WTC11 (cell line): Measurements from ENCODE around the gene TINAG. TPM values are rescaled to one million over a fixed set of nuclear protein-coding genes. Genes with fewer than 3 reads are reported as not detected.
A peak's percentile ranks its signal among the peaks of the same experiment; 100 is the strongest.

Experiments used
- ATAC-seq: fragments of 200-7000 bp; cut with Tn5 transposase; 2 replicates; pipeline ENCODE4 v1.10.0; 2021; ENCODE audit warnings: mild to moderate bottlenecking, moderate library complexity
- CTCF ChIA-PET: fragments of 300-600 bp; sonication (Branson Sonifier 250); formaldehyde crosslinking; loops from one replicate; lab custom pipeline; 2021; ENCODE audit warnings: antibody characterized with exemption; lab: Charles Lee
- POLR2A ChIA-PET: fragments of 350-600 bp; sonication (Branson Sonifier 250); formaldehyde crosslinking; loops from one replicate; lab custom pipeline; 2021; ENCODE audit warnings: antibody characterized with exemption; lab: Charles Lee
- DNase-seq: peaks from one replicate; pipeline ENCODE4 v3.0.0; 2021; ENCODE audit warnings: low spot score
- H3K27ac Mint-ChIP-seq: 2 replicates; pipeline ENCODE4 v1.8.0; 2021; ENCODE audit warnings: mixed read lengths
- H3K27me3 Mint-ChIP-seq: 2 replicates; pipeline ENCODE4 v1.8.0; 2021; ENCODE audit warnings: low read depth, mild to moderate bottlenecking, moderate library complexity, mixed read lengths
- H3K36me3 Mint-ChIP-seq: 2 replicates; pipeline ENCODE4 v1.8.0; 2021; ENCODE audit warnings: mixed read lengths
- H3K4me1 Mint-ChIP-seq: 2 replicates; pipeline ENCODE4 v1.8.0; 2022; ENCODE audit warnings: mixed read lengths
- H3K4me3 Mint-ChIP-seq: 2 replicates; pipeline ENCODE4 v1.8.0; 2021; ENCODE audit warnings: mild to moderate bottlenecking, moderate library complexity, mixed read lengths
- H3K9me3 Mint-ChIP-seq: 2 replicates; pipeline ENCODE4 v1.8.0; 2021; ENCODE audit warnings: mixed read lengths
- ATF1 ChIP-seq: sonication (generic); formaldehyde crosslinking; IDR thresholded peaks from 2 replicates; pipeline ENCODE4 v1.8.1; 2023; ENCODE audit warnings: mild to moderate bottlenecking, moderate library complexity, missing genetic modification reagents
- ELF4 ChIP-seq: sonication (generic); formaldehyde crosslinking; IDR thresholded peaks from 2 replicates; pipeline ENCODE4 v1.8.1; 2022; ENCODE audit warnings: low read depth, mild to moderate bottlenecking, moderate library complexity, missing genetic modification reagents
- FOXK1 ChIP-seq: sonication (generic); formaldehyde crosslinking; IDR thresholded peaks from 2 replicates; pipeline ENCODE4 v1.8.0; 2022; ENCODE audit warnings: mild to moderate bottlenecking, moderate library complexity, missing genetic modification reagents
- FOXP1 ChIP-seq: sonication (generic); formaldehyde crosslinking; IDR thresholded peaks from 2 replicates; pipeline ENCODE4 v1.8.0; 2022; ENCODE audit warnings: missing genetic modification reagents, mild to moderate bottlenecking, moderate library complexity, borderline replicate concordance
- HMGA2 ChIP-seq: fragments of 250-450 bp; sonication (Bioruptor Pico); IDR thresholded peaks from 2 replicates; pipeline ENCODE4 v1.4.0; 2021; ENCODE audit warnings: mild to moderate bottlenecking, moderate library complexity
- JAZF1 ChIP-seq: fragments of 250-450 bp; sonication (Bioruptor Pico); IDR thresholded peaks from 2 replicates; pipeline ENCODE4 v1.9.0; 2021; ENCODE audit warnings: moderate library complexity, mild to moderate bottlenecking, inconsistent platforms
- MYBL2 ChIP-seq: sonication (generic); formaldehyde crosslinking; IDR thresholded peaks from 2 replicates; pipeline ENCODE4 v1.8.1; 2023; ENCODE audit warnings: mild to moderate bottlenecking, moderate library complexity, missing genetic modification reagents
- NFE2L1 ChIP-seq: sonication (generic); formaldehyde crosslinking; IDR thresholded peaks from 2 replicates; pipeline ENCODE4 v1.8.1; 2023; ENCODE audit warnings: missing genetic modification reagents
- OVOL2 ChIP-seq: fragments of 250-450 bp; sonication (Bioruptor Pico); IDR thresholded peaks from 2 replicates; pipeline ENCODE4 v1.9.0; 2021; ENCODE audit warnings: mild to moderate bottlenecking, borderline replicate concordance
- SMAD3 ChIP-seq: sonication (generic); formaldehyde crosslinking; IDR thresholded peaks from 2 replicates; pipeline ENCODE4 v1.8.0; 2022; ENCODE audit warnings: missing genetic modification reagents, mild to moderate bottlenecking, borderline replicate concordance
- TEAD4 ChIP-seq: sonication (generic); formaldehyde crosslinking; IDR thresholded peaks from 2 replicates; pipeline ENCODE4 v1.8.0; 2022; ENCODE audit warnings: mild to moderate bottlenecking, missing genetic modification reagents
- ZNF396 ChIP-seq: fragments of 250-450 bp; sonication (Bioruptor Pico); IDR thresholded peaks from 2 replicates; pipeline ENCODE4 v1.8.0; 2021; ENCODE audit warnings: mild to moderate bottlenecking, moderate library complexity, borderline replicate concordance
- ZNF671 ChIP-seq: fragments of 250-450 bp; sonication (Bioruptor Pico); IDR thresholded peaks from 2 replicates; pipeline ENCODE4 v1.8.0; 2021; ENCODE audit warnings: mild to moderate bottlenecking
- total RNA-seq: library from RNA; stranded (reverse); gene quantifications from 3 replicates; pipeline ENCODE4 v1.2.3, GENCODE V29; 2021
- TF ChIP-seq, protein P1 (sequence below): fragments of 250-450 bp; sonication (Bioruptor Pico); IDR thresholded peaks from 2 replicates; pipeline ENCODE4 v1.9.0; 2021; ENCODE audit warnings: mild to moderate bottlenecking, borderline replicate concordance
- TF ChIP-seq, protein P2 (sequence below): sonication (generic); formaldehyde crosslinking; IDR thresholded peaks from 2 replicates; pipeline ENCODE4 v1.8.1; 2022; ENCODE audit warnings: low read depth, mild to moderate bottlenecking, moderate library complexity, missing genetic modification reagents, borderline replicate concordance
- TF ChIP-seq, protein P3 (sequence below): sonication (generic); formaldehyde crosslinking; IDR thresholded peaks from 2 replicates; pipeline ENCODE4 v1.8.1; 2022; ENCODE audit warnings: missing genetic modification reagents, borderline replicate concordance
- TF ChIP-seq, protein P4 (sequence below): sonication (generic); formaldehyde crosslinking; IDR thresholded peaks from 2 replicates; pipeline ENCODE4 v1.8.0; 2022; ENCODE audit warnings: mild to moderate bottlenecking, missing genetic modification reagents
- TF ChIP-seq, protein P5 (sequence below): sonication (generic); formaldehyde crosslinking; IDR thresholded peaks from 2 replicates; pipeline ENCODE4 v1.8.1; 2023; ENCODE audit warnings: mild to moderate bottlenecking, missing genetic modification reagents
- TF ChIP-seq, protein P6 (sequence below): fragments of 250-450 bp; sonication (Bioruptor Pico); IDR thresholded peaks from 2 replicates; pipeline ENCODE4 v2.1.2; 2022; ENCODE audit warnings: mild to moderate bottlenecking, moderate library complexity

Gene TINAG
- total RNA-seq, 1 experiment from 2014 or later, result not detected

DNA sequence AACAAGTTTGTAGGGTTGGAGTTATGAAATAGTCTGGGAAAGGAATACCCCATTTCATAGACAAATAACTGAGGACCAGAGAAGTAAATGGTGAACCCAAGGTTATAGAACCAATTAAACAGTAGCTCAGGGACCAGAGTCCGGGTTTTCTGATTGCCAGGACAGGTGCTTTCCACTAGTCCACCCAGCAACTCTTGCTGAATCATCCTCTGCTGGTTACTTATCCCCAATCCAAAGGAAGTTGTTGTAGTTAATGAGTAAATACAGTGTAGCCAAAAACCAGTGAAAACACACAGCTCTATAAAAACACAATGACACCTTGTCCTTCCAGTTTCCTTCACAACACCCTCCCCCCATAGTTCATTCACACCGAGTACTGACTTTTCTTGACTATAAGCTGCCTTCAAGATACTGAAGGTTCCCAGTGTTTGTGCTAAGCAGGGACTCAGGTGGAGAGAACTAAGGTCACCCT, 766 bp upstream of the TINAG start:
- TF ChIP-seq, protein P1, sequence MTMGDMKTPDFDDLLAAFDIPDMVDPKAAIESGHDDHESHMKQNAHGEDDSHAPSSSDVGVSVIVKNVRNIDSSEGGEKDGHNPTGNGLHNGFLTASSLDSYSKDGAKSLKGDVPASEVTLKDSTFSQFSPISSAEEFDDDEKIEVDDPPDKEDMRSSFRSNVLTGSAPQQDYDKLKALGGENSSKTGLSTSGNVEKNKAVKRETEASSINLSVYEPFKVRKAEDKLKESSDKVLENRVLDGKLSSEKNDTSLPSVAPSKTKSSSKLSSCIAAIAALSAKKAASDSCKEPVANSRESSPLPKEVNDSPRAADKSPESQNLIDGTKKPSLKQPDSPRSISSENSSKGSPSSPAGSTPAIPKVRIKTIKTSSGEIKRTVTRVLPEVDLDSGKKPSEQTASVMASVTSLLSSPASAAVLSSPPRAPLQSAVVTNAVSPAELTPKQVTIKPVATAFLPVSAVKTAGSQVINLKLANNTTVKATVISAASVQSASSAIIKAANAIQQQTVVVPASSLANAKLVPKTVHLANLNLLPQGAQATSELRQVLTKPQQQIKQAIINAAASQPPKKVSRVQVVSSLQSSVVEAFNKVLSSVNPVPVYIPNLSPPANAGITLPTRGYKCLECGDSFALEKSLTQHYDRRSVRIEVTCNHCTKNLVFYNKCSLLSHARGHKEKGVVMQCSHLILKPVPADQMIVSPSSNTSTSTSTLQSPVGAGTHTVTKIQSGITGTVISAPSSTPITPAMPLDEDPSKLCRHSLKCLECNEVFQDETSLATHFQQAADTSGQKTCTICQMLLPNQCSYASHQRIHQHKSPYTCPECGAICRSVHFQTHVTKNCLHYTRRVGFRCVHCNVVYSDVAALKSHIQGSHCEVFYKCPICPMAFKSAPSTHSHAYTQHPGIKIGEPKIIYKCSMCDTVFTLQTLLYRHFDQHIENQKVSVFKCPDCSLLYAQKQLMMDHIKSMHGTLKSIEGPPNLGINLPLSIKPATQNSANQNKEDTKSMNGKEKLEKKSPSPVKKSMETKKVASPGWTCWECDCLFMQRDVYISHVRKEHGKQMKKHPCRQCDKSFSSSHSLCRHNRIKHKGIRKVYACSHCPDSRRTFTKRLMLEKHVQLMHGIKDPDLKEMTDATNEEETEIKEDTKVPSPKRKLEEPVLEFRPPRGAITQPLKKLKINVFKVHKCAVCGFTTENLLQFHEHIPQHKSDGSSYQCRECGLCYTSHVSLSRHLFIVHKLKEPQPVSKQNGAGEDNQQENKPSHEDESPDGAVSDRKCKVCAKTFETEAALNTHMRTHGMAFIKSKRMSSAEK (CRISPR knock-in tag), result no peak
- TF ChIP-seq TEAD4 (CRISPR knock-in tag), result no peak
- no peak for TF ChIP-seq FOXK1 (CRISPR knock-in tag)
- TF ChIP-seq HMGA2 (CRISPR knock-in tag), result no peak
- TF ChIP-seq, protein P2, sequence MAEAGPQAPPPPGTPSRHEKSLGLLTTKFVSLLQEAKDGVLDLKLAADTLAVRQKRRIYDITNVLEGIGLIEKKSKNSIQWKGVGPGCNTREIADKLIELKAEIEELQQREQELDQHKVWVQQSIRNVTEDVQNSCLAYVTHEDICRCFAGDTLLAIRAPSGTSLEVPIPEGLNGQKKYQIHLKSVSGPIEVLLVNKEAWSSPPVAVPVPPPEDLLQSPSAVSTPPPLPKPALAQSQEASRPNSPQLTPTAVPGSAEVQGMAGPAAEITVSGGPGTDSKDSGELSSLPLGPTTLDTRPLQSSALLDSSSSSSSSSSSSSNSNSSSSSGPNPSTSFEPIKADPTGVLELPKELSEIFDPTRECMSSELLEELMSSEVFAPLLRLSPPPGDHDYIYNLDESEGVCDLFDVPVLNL, result no peak
- TF ChIP-seq OVOL2 (CRISPR knock-in tag), result no peak
- TF ChIP-seq SMAD3, result no peak
- no peak for TF ChIP-seq ATF1
- no peak for TF ChIP-seq JAZF1 (CRISPR knock-in tag)
- TF ChIP-seq NFE2L1, result no peak
- ChIA-PET POLR2A (no interaction called here), CTCF (no interaction called here)
- H3K27ac Mint-ChIP-seq, result 0 out of 2 replicates have a peak overlapping the region, but pooled peaks have one; percentile 14
- no peaks in the 10 kb centered on the region for H3K36me3 Mint-ChIP-seq
- DNase-seq, result no peak
- no peak overlapping the region for H3K4me3 Mint-ChIP-seq
- no peaks in the 10 kb centered on the region; the same call in 1 of the 2 replicates for H3K27me3 Mint-ChIP-seq
- no peak for ATAC-seq
- H3K4me1 Mint-ChIP-seq, result peaks cover 9% of the 10 kb centered on the region
- peaks cover 6% of the 10 kb centered on the region; the same call in 1 of the 2 replicates for H3K9me3 Mint-ChIP-seq

DNA sequence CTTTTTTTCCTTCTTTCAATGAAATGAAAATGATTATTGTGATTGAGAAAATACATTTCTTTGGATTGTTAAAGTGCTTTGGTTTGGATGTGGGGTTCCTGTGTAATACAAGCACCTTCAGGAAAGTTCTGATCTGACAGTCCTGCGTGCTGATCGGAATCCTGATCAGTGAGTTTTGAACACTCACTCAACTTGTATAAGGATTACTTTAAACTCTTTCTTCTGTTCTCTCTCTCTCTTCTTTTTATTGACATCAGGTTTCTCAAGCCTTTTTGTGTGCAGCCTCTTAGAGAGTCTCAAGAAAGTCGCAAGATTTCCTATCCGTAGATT, 710 bp downstream of the TINAG start:
- Mint-ChIP-seq H3K4me3 (no peak overlapping the region), H3K36me3 (no peaks in the 10 kb centered on the region), H3K9me3 (peaks cover 6% of the 10 kb centered on the region; the same call in 1 of the 2 replicates), H3K4me1 (peaks cover 5% of the 10 kb centered on the region), H3K27ac (no peak overlapping the region), H3K27me3 (no peaks in the 10 kb centered on the region; the same call in 1 of the 2 replicates)
- CTCF ChIA-PET, result no interaction called here
- TF ChIP-seq FOXP1 (CRISPR knock-in tag) (no peak), ELF4 (CRISPR knock-in tag) (no peak)
- POLR2A ChIA-PET, result no interaction called here
- DNase-seq, result no peak
- no peak for ATAC-seq

DNA sequence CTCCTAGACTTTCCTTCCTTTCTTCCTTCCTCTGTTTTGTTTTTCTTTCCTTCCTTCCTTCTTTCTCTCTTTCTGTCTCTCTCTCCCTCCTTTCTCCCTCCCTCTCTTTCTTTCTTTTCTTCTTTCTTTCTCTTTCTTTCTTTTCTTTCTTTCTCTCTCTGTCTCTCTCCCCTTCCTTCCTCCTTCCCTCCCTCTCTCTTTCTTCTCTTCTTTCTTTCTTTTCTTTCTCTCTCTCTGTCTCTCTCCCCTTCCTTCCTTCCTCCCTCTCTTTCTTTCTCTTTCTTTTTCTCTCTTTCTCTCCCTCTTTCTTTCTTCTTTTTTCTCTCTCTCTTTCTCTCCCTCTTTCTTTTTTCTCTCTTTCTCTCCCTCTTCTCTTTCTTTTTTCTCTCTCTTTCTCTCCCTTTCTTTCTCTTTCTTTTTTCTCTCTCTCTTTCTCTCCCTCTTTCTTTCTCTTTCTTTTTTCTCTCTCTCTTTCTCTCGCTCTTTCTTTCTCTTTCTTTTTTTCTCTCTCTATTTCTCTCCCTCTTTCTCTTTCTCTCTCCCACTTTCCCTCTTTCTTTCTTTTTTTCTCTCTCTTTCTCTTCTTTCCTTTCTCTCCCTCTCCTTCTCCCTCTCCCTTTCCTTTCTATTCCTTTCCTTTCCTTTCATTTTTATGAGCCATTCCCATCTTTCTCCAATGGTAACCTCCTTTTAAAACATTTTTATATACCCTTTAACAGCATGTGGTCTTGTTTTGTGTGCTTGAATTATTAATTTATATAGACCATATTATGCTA, 2.3 kb downstream of the TINAG start:
- Mint-ChIP-seq H3K36me3 (no peaks in the 10 kb centered on the region), H3K9me3 (0 out of 2 replicates have a peak, but pooled peaks cover 3% of the 10 kb centered on the region), H3K4me1 (no peaks in the 10 kb centered on the region), H3K27ac (no peak overlapping the region), H3K4me3 (no peak overlapping the region), H3K27me3 (no peaks in the 10 kb centered on the region; the same call in 1 of the 2 replicates)
- DNase-seq (no peak), ATAC-seq (no peak)
- POLR2A ChIA-PET, result no interaction called here
- CTCF ChIA-PET, result no interaction called here
- TF ChIP-seq, protein P3, sequence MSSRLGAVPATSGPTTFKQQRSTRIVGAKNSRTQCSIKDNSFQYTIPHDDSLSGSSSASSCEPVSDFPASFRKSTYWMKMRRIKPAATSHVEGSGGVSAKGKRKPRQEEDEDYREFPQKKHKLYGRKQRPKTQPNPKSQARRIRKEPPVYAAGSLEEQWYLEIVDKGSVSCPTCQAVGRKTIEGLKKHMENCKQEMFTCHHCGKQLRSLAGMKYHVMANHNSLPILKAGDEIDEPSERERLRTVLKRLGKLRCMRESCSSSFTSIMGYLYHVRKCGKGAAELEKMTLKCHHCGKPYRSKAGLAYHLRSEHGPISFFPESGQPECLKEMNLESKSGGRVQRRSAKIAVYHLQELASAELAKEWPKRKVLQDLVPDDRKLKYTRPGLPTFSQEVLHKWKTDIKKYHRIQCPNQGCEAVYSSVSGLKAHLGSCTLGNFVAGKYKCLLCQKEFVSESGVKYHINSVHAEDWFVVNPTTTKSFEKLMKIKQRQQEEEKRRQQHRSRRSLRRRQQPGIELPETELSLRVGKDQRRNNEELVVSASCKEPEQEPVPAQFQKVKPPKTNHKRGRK, result peak; percentile 13; the same call in 1 of the 2 replicates
- TF ChIP-seq, protein P4, sequence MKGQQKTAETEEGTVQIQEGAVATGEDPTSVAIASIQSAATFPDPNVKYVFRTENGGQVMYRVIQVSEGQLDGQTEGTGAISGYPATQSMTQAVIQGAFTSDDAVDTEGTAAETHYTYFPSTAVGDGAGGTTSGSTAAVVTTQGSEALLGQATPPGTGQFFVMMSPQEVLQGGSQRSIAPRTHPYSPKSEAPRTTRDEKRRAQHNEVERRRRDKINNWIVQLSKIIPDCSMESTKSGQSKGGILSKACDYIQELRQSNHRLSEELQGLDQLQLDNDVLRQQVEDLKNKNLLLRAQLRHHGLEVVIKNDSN, result no peak
- TF ChIP-seq ZNF396 (CRISPR knock-in tag) (no peak), MYBL2 (no peak), ZNF671 (no peak)
- TF ChIP-seq, protein P5, sequence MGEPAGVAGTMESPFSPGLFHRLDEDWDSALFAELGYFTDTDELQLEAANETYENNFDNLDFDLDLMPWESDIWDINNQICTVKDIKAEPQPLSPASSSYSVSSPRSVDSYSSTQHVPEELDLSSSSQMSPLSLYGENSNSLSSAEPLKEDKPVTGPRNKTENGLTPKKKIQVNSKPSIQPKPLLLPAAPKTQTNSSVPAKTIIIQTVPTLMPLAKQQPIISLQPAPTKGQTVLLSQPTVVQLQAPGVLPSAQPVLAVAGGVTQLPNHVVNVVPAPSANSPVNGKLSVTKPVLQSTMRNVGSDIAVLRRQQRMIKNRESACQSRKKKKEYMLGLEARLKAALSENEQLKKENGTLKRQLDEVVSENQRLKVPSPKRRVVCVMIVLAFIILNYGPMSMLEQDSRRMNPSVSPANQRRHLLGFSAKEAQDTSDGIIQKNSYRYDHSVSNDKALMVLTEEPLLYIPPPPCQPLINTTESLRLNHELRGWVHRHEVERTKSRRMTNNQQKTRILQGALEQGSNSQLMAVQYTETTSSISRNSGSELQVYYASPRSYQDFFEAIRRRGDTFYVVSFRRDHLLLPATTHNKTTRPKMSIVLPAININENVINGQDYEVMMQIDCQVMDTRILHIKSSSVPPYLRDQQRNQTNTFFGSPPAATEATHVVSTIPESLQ, result no peak
- TF ChIP-seq, protein P6, sequence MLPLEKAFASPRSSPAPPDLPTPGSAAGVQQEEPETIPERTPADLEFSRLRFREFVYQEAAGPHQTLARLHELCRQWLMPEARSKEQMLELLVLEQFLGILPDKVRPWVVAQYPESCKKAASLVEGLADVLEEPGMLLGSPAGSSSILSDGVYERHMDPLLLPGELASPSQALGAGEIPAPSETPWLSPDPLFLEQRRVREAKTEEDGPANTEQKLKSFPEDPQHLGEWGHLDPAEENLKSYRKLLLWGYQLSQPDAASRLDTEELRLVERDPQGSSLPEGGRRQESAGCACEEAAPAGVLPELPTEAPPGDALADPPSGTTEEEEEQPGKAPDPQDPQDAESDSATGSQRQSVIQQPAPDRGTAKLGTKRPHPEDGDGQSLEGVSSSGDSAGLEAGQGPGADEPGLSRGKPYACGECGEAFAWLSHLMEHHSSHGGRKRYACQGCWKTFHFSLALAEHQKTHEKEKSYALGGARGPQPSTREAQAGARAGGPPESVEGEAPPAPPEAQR (CRISPR knock-in tag), result no peak
